WTC11 (cell line): Measurements from ENCODE around the gene ZNF740. TPM values are rescaled to one million over a fixed set of nuclear protein-coding genes. Genes with fewer than 3 reads are reported as not detected.

Experiments
- ATAC-seq: fragments of 200-7000 bp; cut with Tn5 transposase; 2 replicates; pipeline ENCODE4 v1.10.0; 2021; ENCODE audit warnings: mild to moderate bottlenecking, moderate library complexity
- CTCF ChIA-PET: fragments of 300-600 bp; sonication (Branson Sonifier 250); formaldehyde crosslinking; loops from one replicate; lab custom pipeline; 2021; ENCODE audit warnings: antibody characterized with exemption; lab: Charles Lee
- POLR2A ChIA-PET: fragments of 350-600 bp; sonication (Branson Sonifier 250); formaldehyde crosslinking; loops from one replicate; lab custom pipeline; 2021; ENCODE audit warnings: antibody characterized with exemption; lab: Charles Lee
- DNase-seq: peaks from one replicate; pipeline ENCODE4 v3.0.0; 2021; ENCODE audit warnings: low spot score
- H3K27ac Mint-ChIP-seq: 2 replicates; pipeline ENCODE4 v1.8.0; 2021; ENCODE audit warnings: mixed read lengths
- H3K27me3 Mint-ChIP-seq: 2 replicates; pipeline ENCODE4 v1.8.0; 2021; ENCODE audit warnings: low read depth, mild to moderate bottlenecking, moderate library complexity, mixed read lengths
- H3K36me3 Mint-ChIP-seq: 2 replicates; pipeline ENCODE4 v1.8.0; 2021; ENCODE audit warnings: mixed read lengths
- H3K4me1 Mint-ChIP-seq: 2 replicates; pipeline ENCODE4 v1.8.0; 2022; ENCODE audit warnings: mixed read lengths
- H3K4me3 Mint-ChIP-seq: 2 replicates; pipeline ENCODE4 v1.8.0; 2021; ENCODE audit warnings: mild to moderate bottlenecking, moderate library complexity, mixed read lengths
- H3K9me3 Mint-ChIP-seq: 2 replicates; pipeline ENCODE4 v1.8.0; 2021; ENCODE audit warnings: mixed read lengths
- MXD4 ChIP-seq: fragments of 250-450 bp; sonication (Bioruptor Pico); IDR thresholded peaks from 2 replicates; pipeline ENCODE4 v1.8.0; 2021; ENCODE audit warnings: mild to moderate bottlenecking, moderate library complexity, borderline replicate concordance
- NR1H2 ChIP-seq: sonication (generic); formaldehyde crosslinking; IDR thresholded peaks from 2 replicates; pipeline ENCODE4 v1.9.0; 2021; ENCODE audit warnings: mild to moderate bottlenecking, moderate library complexity, missing genetic modification reagents
- NR3C1 ChIP-seq: sonication (generic); formaldehyde crosslinking; conservative IDR thresholded peaks from 2 replicates; pipeline ENCODE4 v1.8.1; 2023; ENCODE audit warnings: low read depth, mild to moderate bottlenecking, missing genetic modification reagents
- OVOL2 ChIP-seq: fragments of 250-450 bp; sonication (Bioruptor Pico); IDR thresholded peaks from 2 replicates; pipeline ENCODE4 v1.9.0; 2021; ENCODE audit warnings: mild to moderate bottlenecking, borderline replicate concordance
- SOX15 ChIP-seq: fragments of 250-450 bp; sonication (Bioruptor Pico); IDR thresholded peaks from 2 replicates; pipeline ENCODE4 v1.9.0; 2021; ENCODE audit warnings: mild to moderate bottlenecking
- TEAD4 ChIP-seq: sonication (generic); formaldehyde crosslinking; IDR thresholded peaks from 2 replicates; pipeline ENCODE4 v1.8.0; 2022; ENCODE audit warnings: mild to moderate bottlenecking, missing genetic modification reagents
- ZNF121 ChIP-seq: sonication (generic); formaldehyde crosslinking; IDR thresholded peaks from 2 replicates; pipeline ENCODE4 v1.8.0; 2023; ENCODE audit warnings: missing genetic modification reagents
- ZNF219 ChIP-seq: sonication (generic); formaldehyde crosslinking; IDR thresholded peaks from 2 replicates; pipeline ENCODE4 v1.8.0; 2023; ENCODE audit warnings: missing genetic modification reagents, mild to moderate bottlenecking, borderline replicate concordance
- ZNF423 ChIP-seq: fragments of 250-450 bp; sonication (Bioruptor Pico); IDR thresholded peaks from 2 replicates; pipeline ENCODE4 v2.1.2; 2022; ENCODE audit warnings: mild to moderate bottlenecking, moderate library complexity
- total RNA-seq: library from RNA; stranded (reverse); gene quantifications from 3 replicates; pipeline ENCODE4 v1.2.3, GENCODE V29; 2021
- TF ChIP-seq, protein P1 (sequence below): sonication (generic); formaldehyde crosslinking; IDR thresholded peaks from 2 replicates; pipeline ENCODE4 v1.8.1; 2023; ENCODE audit warnings: mild to moderate bottlenecking, moderate library complexity, missing genetic modification reagents
- TF ChIP-seq, protein P2 (sequence below): fragments of 250-450 bp; sonication (Bioruptor Pico); IDR thresholded peaks from 2 replicates; pipeline ENCODE4 v2.1.2; 2022; ENCODE audit warnings: mild to moderate bottlenecking, moderate library complexity
- TF ChIP-seq, protein P3 (sequence below): sonication (generic); formaldehyde crosslinking; IDR thresholded peaks from 2 replicates; pipeline ENCODE4 v1.8.0; 2022; ENCODE audit warnings: mild to moderate bottlenecking, missing genetic modification reagents
- TF ChIP-seq, protein P4 (sequence below): sonication (generic); formaldehyde crosslinking; IDR thresholded peaks from 2 replicates; pipeline ENCODE4 v1.8.0; 2023; ENCODE audit warnings: missing genetic modification reagents
- TF ChIP-seq, protein P5 (sequence below): sonication (generic); formaldehyde crosslinking; IDR thresholded peaks from 2 replicates; pipeline ENCODE4 v1.8.1; 2022; ENCODE audit warnings: low read depth, missing genetic modification reagents, borderline replicate concordance

ZNF740 gene
- total RNA-seq, 1 experiment from 2014 or later, result 26.6 TPM

DNA sequence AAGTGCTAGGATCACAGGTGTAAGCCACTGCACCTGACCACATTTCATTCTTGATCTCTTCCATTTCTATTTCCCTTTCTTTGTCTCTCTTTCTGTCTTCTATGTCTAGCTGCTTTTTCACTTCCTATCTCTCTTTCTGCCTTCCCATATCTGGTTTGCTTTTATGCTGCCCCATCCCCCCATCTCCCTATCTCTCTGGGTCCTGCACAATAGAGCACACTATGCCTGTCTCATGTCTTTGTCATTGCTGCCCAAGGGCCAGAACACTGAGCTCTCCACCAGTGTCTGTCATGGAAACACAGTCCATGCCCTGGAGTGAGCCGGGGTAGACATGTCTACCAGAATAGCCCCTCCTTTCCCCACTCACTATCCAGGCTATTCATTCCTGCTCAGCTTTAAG is 63.8 kb downstream of the ZNF740 start:
- ATAC-seq (no peak), DNase-seq (no peak)
- TF ChIP-seq, protein P1, sequence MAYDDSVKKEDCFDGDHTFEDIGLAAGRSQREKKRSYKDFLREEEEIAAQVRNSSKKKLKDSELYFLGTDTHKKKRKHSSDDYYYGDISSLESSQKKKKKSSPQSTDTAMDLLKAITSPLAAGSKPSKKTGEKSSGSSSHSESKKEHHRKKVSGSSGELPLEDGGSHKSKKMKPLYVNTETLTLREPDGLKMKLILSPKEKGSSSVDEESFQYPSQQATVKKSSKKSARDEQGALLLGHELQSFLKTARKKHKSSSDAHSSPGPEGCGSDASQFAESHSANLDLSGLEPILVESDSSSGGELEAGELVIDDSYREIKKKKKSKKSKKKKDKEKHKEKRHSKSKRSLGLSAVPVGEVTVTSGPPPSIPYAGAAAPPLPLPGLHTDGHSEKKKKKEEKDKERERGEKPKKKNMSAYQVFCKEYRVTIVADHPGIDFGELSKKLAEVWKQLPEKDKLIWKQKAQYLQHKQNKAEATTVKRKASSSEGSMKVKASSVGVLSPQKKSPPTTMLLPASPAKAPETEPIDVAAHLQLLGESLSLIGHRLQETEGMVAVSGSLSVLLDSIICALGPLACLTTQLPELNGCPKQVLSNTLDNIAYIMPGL (CRISPR knock-in tag), result no peak
- TF ChIP-seq, protein P2, sequence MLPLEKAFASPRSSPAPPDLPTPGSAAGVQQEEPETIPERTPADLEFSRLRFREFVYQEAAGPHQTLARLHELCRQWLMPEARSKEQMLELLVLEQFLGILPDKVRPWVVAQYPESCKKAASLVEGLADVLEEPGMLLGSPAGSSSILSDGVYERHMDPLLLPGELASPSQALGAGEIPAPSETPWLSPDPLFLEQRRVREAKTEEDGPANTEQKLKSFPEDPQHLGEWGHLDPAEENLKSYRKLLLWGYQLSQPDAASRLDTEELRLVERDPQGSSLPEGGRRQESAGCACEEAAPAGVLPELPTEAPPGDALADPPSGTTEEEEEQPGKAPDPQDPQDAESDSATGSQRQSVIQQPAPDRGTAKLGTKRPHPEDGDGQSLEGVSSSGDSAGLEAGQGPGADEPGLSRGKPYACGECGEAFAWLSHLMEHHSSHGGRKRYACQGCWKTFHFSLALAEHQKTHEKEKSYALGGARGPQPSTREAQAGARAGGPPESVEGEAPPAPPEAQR (CRISPR knock-in tag), result no peak
- TF ChIP-seq, protein P3, sequence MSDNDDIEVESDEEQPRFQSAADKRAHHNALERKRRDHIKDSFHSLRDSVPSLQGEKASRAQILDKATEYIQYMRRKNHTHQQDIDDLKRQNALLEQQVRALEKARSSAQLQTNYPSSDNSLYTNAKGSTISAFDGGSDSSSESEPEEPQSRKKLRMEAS (CRISPR knock-in tag), result no peak
- TF ChIP-seq ZNF219, result no peak
- no peak for TF ChIP-seq MXD4 (CRISPR knock-in tag)
- TF ChIP-seq NR3C1 (CRISPR knock-in tag), result no peak
- TF ChIP-seq TEAD4 (CRISPR knock-in tag), result no peak
- TF ChIP-seq, protein P4, sequence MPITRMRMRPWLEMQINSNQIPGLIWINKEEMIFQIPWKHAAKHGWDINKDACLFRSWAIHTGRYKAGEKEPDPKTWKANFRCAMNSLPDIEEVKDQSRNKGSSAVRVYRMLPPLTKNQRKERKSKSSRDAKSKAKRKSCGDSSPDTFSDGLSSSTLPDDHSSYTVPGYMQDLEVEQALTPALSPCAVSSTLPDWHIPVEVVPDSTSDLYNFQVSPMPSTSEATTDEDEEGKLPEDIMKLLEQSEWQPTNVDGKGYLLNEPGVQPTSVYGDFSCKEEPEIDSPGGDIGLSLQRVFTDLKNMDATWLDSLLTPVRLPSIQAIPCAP (CRISPR knock-in tag), result no peak
- TF ChIP-seq, protein P5, sequence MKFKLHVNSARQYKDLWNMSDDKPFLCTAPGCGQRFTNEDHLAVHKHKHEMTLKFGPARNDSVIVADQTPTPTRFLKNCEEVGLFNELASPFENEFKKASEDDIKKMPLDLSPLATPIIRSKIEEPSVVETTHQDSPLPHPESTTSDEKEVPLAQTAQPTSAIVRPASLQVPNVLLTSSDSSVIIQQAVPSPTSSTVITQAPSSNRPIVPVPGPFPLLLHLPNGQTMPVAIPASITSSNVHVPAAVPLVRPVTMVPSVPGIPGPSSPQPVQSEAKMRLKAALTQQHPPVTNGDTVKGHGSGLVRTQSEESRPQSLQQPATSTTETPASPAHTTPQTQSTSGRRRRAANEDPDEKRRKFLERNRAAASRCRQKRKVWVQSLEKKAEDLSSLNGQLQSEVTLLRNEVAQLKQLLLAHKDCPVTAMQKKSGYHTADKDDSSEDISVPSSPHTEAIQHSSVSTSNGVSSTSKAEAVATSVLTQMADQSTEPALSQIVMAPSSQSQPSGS (CRISPR knock-in tag), result no peak
- no peak for TF ChIP-seq NR1H2 (CRISPR knock-in tag)
- no peak for TF ChIP-seq ZNF423 (CRISPR knock-in tag)
- no peak for TF ChIP-seq OVOL2
- TF ChIP-seq ZNF121 (CRISPR knock-in tag), result no peak
- no peak for TF ChIP-seq SOX15 (CRISPR knock-in tag)
- Mint-ChIP-seq H3K36me3 (no peaks in the 10 kb centered on the region), H3K9me3 (0 out of 2 replicates have a peak, but pooled peaks cover 4% of the 10 kb centered on the region), H3K4me3 (no peak overlapping the region), H3K4me1 (peaks cover 49% of the 10 kb centered on the region), H3K27ac (no peak overlapping the region), H3K27me3 (no peaks in the 10 kb centered on the region)
- POLR2A ChIA-PET, result no interaction called here
- CTCF ChIA-PET, result interaction anchor here (1.1 to 7.3 kb wide), 10 partner anchors 11 to 85 kb away, joined by 3 to 138 read pairs (median 14); partner anchors contain the start of genes AAAS, ESPL1 and MYG1

Other genes with a start within 250 kb of the ZNF740 start
- 461 to 525 TPM (median 465 TPM) in 3 replicates for gene KRT18, start 231.6 kb upstream of the ZNF740 start, total RNA-seq
- gene EIF4B, start 174.3 kb upstream of the ZNF740 start, total RNA-seq, result 730 to 860 TPM (median 838 TPM) in 3 replicates
- 3.4 to 7.7 TPM (median 4.1 TPM) in 3 replicates for gene TNS2, start 130.7 kb upstream of the ZNF740 start, total RNA-seq
- 6.5 to 11.9 TPM (median 6.8 TPM) in 3 replicates for gene SPRYD3, start 101.3 kb upstream of the ZNF740 start, total RNA-seq
- 6.4 to 11.2 TPM (median 7.4 TPM) in 3 replicates for gene IGFBP6, start 83.1 kb upstream of the ZNF740 start, total RNA-seq
- gene SOAT2, start 77.2 kb upstream of the ZNF740 start, total RNA-seq, result not detected in 3 replicates
- 11.5 to 12.6 TPM (median 12.3 TPM) in 3 replicates for gene CSAD, start 203 bp downstream of the ZNF740 start, total RNA-seq
- gene ITGB7, start 26.5 kb downstream of the ZNF740 start, total RNA-seq, result 0.90 to 1.4 TPM (median 1.1 TPM) in 3 replicates
- gene RARG, start 51.5 kb downstream of the ZNF740 start, total RNA-seq, result 68.1 to 77.2 TPM (median 69.7 TPM) in 3 replicates
- gene ESPL1, start 87.6 kb downstream of the ZNF740 start, total RNA-seq, result 41.5 to 61.4 TPM (median 48.5 TPM) in 3 replicates
- gene PFDN5, start 114.8 kb downstream of the ZNF740 start, total RNA-seq, result 263 to 286 TPM (median 270 TPM) in 3 replicates
- gene MYG1, start 119.0 kb downstream of the ZNF740 start, total RNA-seq, result 84.7 to 93.1 TPM (median 92.8 TPM) in 3 replicates
- 95.8 to 104 TPM (median 98.9 TPM) in 3 replicates for gene AAAS, start 140.9 kb downstream of the ZNF740 start, total RNA-seq
- 0.09 TPM in 1 of 3 replicates, not detected in the others for gene SP7, start 155.6 kb downstream of the ZNF740 start, total RNA-seq
- gene SP1, start 199.5 kb downstream of the ZNF740 start, total RNA-seq, result 77.3 to 87.2 TPM (median 79.4 TPM) in 3 replicates
- gene AMHR2, start 243.1 kb downstream of the ZNF740 start, total RNA-seq, result not detected in 3 replicates